ENCODE results near the gene FGF12.

DNA sequence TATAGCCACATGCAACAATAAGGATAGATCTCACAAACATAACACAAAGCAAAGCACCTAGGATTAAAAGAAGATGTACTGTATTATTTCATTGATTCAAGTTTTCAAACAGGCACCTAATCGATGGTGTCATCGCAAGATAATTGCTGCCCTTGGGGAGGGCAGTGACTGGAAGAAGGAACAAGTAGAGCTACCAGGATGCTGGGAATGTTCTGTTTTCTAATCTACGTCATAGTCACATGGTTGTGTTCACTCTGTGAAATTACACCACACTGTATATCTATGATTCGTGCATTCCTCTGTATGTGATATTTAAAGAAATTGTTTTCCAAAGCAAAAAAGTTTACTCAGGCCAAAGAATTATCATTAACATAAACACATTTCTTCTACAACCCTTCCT, 236.6 kb downstream of the FGF12 start:
- TF ChIP-seq, protein P1, sequence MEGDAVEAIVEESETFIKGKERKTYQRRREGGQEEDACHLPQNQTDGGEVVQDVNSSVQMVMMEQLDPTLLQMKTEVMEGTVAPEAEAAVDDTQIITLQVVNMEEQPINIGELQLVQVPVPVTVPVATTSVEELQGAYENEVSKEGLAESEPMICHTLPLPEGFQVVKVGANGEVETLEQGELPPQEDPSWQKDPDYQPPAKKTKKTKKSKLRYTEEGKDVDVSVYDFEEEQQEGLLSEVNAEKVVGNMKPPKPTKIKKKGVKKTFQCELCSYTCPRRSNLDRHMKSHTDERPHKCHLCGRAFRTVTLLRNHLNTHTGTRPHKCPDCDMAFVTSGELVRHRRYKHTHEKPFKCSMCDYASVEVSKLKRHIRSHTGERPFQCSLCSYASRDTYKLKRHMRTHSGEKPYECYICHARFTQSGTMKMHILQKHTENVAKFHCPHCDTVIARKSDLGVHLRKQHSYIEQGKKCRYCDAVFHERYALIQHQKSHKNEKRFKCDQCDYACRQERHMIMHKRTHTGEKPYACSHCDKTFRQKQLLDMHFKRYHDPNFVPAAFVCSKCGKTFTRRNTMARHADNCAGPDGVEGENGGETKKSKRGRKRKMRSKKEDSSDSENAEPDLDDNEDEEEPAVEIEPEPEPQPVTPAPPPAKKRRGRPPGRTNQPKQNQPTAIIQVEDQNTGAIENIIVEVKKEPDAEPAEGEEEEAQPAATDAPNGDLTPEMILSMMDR (IDR thresholded peaks at IDR 0.05), result no peak
- TF ChIP-seq POLR2A (IDR thresholded peaks at IDR 0.05), result no peak
